ENCODE results near the gene PHYHD1.
"Not testable (repeated sequence)": the region's sequence is repeated elsewhere in the genome, so short reads cannot be mapped to it uniquely, and the experiment has no call there.

PHYHD1 gene

DNA sequence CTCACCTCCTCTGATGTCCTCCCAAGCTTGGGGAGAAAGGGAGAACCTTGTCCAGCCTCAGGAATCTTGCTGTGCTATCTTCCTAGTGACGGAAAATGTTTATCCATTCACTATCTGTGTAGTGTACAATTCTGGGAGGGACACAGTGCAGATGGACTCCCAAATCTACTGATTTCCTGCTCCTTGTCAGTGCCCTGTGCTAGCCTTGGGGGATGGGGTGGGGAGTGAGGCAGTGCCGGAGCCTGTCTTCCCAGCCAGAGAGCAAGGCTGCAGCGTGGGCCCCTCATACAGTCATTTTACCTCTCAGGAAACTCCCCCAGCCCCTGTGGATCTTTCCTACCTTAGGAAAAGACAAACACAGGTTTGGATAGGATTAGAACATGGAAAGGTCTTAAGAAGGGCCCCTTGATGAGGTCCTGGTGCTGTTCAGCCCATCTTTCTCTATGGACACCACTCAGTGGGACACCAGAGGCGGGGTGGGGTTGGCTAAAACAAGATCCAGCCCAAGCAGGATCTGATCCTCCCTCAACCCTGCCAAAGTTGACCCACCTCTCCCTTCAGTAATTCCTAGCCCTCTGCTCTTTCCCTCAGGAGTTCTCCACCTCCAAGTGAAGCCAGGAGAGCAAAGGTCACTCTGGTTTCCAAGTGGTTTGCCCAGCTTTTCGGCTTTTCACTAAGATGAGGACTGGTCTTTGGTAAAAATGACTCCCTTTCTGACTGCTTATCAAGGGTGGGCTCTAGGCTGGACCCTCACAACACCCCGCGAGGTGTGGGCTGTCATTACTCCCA is 23.2 kb downstream of the PHYHD1 start:
- in situ Hi-C loops (cut with MboI; ENCODE audit: low sequenced_read_pairs, unreplicated experiment), result no loop called here
- TF ChIP-seq, protein P1, sequence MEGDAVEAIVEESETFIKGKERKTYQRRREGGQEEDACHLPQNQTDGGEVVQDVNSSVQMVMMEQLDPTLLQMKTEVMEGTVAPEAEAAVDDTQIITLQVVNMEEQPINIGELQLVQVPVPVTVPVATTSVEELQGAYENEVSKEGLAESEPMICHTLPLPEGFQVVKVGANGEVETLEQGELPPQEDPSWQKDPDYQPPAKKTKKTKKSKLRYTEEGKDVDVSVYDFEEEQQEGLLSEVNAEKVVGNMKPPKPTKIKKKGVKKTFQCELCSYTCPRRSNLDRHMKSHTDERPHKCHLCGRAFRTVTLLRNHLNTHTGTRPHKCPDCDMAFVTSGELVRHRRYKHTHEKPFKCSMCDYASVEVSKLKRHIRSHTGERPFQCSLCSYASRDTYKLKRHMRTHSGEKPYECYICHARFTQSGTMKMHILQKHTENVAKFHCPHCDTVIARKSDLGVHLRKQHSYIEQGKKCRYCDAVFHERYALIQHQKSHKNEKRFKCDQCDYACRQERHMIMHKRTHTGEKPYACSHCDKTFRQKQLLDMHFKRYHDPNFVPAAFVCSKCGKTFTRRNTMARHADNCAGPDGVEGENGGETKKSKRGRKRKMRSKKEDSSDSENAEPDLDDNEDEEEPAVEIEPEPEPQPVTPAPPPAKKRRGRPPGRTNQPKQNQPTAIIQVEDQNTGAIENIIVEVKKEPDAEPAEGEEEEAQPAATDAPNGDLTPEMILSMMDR (IDR thresholded peaks at IDR 0.05; ENCODE audit: borderline replicate concordance, control extremely low read depth, extremely low read depth, insufficient read depth, missing control alignments), result no peak
- DNase-seq (ENCODE audit: low spot score), result no peak

DNA sequence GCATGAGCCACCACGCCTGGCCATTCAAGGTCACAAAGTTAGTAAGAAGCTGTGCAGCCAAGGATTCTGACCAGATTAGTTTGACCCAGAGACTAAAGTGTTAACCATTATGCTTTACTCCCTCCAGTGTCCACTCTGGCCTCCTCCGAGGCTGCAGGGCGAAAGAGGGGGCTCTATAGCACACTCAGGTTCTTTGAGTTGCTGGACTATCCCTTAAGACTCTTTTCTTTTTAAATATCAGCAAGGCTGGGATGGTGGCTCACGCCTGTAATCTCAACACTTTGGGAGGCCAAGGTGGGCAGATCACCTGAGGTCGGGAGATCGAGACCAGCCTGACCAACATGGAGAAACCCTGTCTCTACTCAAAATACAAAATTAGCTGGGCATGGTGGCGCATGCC is 24.2 kb downstream of the PHYHD1 start:
- in situ Hi-C loops (cut with MboI; ENCODE audit: low sequenced_read_pairs, unreplicated experiment); DNase-seq (ENCODE audit: low spot score): not testable (repeated sequence)

DNA sequence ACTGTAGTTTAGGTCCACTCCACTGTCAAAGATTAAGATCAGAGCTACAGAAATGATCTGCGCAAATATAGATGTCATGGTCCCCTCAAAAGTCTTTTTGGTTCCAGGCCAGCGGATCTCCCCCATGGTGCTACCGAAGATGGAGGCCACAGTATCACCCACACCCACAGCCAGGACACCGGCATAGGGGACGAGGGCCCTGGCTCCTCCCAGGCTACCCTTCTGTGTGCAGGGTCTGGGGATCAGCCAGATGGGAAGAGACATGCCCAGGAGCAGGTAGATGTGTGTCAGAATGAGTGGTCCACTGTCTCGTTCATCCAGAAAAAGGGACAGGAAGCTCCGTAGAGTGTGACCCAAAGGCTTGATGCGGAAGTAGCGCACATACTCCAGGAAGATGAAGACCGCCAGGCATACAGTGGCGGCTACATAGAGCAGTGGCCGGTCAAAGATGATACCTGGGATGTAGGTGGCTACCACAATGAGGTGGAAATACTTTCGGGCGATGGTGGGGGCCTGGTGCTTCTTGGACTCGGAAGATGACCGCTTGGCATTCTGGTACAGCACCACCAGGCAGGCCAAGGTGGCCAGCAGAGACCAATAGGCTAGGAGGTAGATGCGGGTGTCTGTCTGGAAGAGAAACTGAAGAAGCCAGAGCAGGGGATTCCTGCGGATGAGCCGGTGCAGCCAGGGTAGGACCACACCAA is 25.2 kb downstream of the PHYHD1 start:
- TF ChIP-seq, protein P1 (IDR thresholded peaks at IDR 0.05; ENCODE audit: borderline replicate concordance, control extremely low read depth, extremely low read depth, insufficient read depth, missing control alignments), result no peak
- in situ Hi-C loops (cut with MboI; ENCODE audit: low sequenced_read_pairs, unreplicated experiment), result no loop called here
- no peak for DNase-seq (ENCODE audit: low spot score)

DNA sequence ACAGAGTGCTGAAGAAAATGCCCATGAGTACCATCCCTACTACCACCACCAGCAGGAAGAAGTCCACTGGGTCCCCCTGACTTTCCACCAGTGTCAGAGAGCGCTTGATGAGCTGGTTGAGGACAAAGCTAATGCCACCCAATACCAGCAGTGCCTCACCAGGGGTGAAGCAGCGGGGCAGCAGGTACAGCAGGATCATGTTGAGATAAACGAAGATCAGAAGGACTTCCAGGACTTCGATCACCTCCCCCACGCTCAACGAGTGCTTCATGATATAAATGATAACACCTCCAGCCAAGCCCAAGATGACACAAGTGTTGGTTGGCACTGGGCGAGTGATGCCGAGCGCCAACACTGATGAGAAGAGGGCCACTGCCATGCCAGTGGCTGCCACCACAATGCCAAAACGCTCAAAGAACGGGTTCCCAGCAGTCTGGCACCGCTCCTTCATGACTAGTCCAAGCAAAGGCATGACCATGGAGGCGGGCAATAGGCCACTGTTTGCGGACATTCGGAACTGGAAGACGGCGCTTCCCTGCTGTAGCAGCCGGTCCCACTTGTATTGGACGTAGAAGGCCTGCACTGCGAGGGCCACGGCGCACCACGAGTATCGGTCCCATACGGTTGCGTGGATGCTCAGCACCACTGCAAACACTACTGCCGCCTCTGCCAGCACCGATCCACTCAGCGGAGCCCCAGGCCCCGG is 25.9 kb downstream of the PHYHD1 start:
- in situ Hi-C loops (cut with MboI; ENCODE audit: low sequenced_read_pairs, unreplicated experiment), result no loop called here
- TF ChIP-seq, protein P1 (IDR thresholded peaks at IDR 0.05; ENCODE audit: borderline replicate concordance, control extremely low read depth, extremely low read depth, insufficient read depth, missing control alignments), result no peak
- no peak for DNase-seq (ENCODE audit: low spot score)

DNA sequence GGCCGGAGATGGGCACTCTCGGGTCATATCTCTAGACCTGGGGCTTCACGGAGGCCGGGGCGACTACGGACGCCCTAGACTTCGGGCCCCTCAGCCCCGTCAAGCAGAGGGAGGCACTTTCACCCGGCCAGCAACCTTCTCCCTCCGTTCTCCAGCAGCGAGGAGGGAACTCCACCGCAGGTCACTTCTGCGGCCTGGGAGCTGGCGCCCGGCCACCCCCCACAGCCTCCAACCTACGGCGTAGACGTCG is 26.4 kb downstream of the PHYHD1 start:
- TF ChIP-seq, protein P1 (IDR thresholded peaks at IDR 0.05; ENCODE audit: borderline replicate concordance, control extremely low read depth, extremely low read depth, insufficient read depth, missing control alignments), result no peak
- in situ Hi-C loops (cut with MboI; ENCODE audit: low sequenced_read_pairs, unreplicated experiment), result no loop called here
- no peak for DNase-seq (ENCODE audit: low spot score)

DNA sequence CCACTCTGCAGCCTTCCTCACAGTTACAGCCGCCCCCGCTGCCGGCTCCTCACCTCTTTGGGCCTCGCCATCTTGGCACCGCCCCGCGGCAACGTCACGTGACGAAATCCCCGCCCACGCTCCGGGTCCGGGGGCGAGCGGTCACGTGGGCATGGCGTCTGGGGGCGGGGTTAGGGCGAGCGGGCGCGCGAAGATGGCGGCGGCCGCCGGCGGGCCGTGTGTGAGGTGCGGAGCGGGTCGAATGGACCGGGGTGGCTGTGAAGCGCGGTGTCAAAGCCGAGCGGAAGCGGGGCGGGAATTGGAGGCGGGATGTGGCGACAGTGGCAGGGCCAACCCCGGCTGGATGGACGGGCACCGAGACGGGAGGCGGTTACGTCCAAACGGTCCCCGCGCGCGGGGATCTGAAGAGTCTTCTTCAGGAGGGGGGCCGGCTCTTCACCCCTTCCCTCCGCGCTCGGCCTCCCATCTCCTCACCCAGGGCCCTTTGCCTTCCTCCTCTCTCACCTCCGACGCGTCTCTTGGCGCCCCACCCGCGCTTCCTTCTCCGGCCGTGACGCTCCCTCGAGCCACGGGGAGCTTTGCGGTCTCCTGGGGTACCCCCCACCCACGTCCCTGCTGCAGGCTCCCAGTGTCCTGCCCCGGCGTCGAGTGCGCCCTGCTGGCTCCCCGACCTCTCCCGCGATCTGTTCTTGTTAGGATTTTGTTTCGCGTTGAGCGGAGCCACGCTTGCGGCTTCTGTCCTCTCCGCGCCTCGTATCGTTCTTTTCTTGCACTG is 26.9 kb downstream of the PHYHD1 start, which contains the start of the genes DOLK and NUP188:
DOLK (minus strand) TSS at position 77 of the 775 bp plus-strand sequence. CDS start 300 bp downstream, outside the sequence.
NUP188 (plus strand) TSS at position 173 of the 775 bp plus-strand sequence; CDS start at position 194, 21 bp downstream.
- TF ChIP-seq, protein P1 (IDR thresholded peaks at IDR 0.05; ENCODE audit: borderline replicate concordance, control extremely low read depth, extremely low read depth, insufficient read depth, missing control alignments), result peak; percentile 3
- in situ Hi-C loops (cut with MboI; ENCODE audit: low sequenced_read_pairs, unreplicated experiment), result no loop called here
- peak; percentile 100 for DNase-seq (ENCODE audit: low spot score)

DNA sequence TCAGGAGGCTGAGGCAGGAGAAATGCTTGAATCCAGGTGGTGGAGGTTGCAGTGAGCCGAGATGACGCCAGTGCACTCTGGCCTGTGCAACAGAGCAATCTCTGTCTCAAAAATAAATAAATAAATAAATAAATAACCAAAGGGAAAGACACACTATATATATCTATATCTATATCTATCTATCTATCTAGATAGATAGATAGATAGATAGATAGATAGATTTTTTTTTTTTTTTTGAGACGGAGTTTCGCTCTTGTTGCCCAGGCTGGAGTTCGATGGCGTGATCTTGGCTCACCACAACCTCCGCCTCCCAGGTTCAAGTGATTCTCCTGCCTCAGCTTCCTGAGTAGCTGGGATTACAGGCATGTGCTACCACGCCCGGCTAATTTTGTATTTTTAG is 40.6 kb downstream of the PHYHD1 start:
- in situ Hi-C loops (cut with MboI; ENCODE audit: low sequenced_read_pairs, unreplicated experiment), result not testable (repeated sequence)

More for the DNA sequence above, 40.6 kb downstream of the PHYHD1 start:
- not testable (repeated sequence) for DNase-seq (ENCODE audit: low spot score)

Measured in GM13976 (cell line).